Measurements from ENCODE around the gene ZNF496. TPM values are rescaled to one million over a fixed set of nuclear protein-coding genes. Genes with fewer than 3 reads are reported as not detected.

Gene ZNF496
- total and polyA plus RNA-seq, 9 of the 15 experiments (the other 6 are each of a cell fraction or from before 2014, with no cell fraction given): 4.3 to 54.0 (median 31.3) TPM

- TF ChIP-seq ZBTB40 (IDR thresholded peaks at IDR 0.05): no peak
- no peak for TF ChIP-seq ZBTB40 (CRISPR knock-in tag; IDR thresholded peaks at IDR 0.05)
- no peak for TF ChIP-seq ZNF318 (IDR thresholded peaks at IDR 0.05; ENCODE audit: borderline replicate concordance in 1 of 2, low read depth in 1 of 2)
- TF ChIP-seq HNRNPH1 (optimal IDR thresholded peaks at IDR 0.05; ENCODE audit: low read depth, low read length): no peak
- peak; percentile 97 for TF ChIP-seq MEF2D (tag; conservative IDR thresholded peaks at IDR 0.05; ENCODE audit: low read depth)
- no peak for TF ChIP-seq GATAD2B (IDR thresholded peaks at IDR 0.05; ENCODE audit: borderline replicate concordance)
Observed at GRCh38 chr1:247367786-247368422, 36.2 kb upstream of the ZNF496 start (continued).
